ENCODE measurements around the gene SEM1.
A peak's percentile ranks its signal among the peaks of the same experiment; 100 is the strongest.
"Not testable (repeated sequence)": the region's sequence is repeated elsewhere in the genome, so short reads cannot be mapped to it uniquely, and the experiment has no call there.

SEM1 gene

DNA sequence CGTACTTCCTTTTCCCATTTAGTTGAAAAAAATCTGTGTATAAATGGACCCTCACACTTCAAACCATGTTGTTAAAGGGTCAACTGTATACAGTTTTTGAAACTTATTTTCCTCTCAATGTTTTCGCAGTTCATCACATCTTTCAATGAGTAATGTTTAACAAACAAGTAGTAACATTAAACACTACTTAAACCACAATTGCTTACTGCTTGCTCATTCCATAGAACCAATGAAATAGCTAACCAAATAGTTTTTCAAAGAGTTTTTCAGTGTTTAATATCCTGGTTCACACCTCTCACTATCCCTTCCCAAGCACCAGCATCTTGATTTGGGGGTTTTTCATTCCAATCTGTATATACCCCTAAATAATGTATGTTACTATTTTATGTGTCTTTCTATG lies 9.1 kb downstream of the SEM1 start:
- DNase-seq, result no peak

DNA sequence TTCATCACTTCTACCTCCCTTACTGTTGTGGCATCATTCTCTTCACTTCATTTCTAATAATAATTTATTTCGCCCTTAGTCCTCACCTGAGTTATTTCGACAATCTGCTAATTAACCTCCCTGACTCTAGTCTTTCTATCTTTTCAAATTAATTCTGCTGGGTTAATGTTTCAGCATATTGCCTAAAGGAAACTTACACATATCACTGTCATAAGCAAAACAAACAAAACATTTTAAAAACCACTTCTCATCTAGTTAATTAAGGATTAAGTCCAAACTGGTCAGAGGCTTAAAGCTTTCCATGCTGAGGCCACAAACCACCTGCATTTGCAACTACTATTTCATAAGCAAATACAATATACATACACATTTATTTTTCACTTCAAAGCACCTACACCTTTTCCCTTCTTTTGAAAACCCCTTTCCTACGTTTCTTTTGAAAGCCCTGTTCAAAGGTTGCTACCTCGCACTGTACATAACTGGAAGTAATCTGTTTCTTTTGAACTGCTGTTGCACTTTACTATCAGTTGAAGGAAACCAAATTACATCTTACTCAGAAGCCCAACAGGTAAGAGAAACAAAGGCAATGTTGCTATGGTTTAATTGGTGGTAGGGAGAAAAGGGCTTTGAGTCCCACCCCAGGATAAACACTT lies 10.3 kb downstream of the SEM1 start:
- DNase-seq, result no peak

GRCh38 chr7:96698449-96698848 lies 11.2 kb downstream of the SEM1 start:
- not testable (repeated sequence) for DNase-seq

DNA sequence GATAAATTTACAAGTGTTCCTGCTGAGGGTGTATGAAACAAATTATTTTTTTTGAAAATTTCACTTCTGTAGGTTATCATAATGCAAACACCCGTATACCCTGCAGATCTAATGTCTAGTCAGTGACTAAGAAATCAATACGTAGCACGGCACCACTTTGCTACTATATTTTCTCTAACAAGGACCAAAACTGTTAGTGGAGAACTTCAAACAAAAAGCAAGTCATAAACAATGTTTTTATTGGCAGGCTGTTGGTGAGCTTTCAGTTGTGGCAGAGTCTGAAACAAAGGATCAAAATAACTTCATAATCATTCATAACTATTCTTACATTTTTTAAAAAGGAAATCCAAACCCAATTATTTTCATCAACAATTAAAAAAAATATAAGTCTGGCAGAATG lies 11.8 kb downstream of the SEM1 start:
- DNase-seq, result no peak

DNA sequence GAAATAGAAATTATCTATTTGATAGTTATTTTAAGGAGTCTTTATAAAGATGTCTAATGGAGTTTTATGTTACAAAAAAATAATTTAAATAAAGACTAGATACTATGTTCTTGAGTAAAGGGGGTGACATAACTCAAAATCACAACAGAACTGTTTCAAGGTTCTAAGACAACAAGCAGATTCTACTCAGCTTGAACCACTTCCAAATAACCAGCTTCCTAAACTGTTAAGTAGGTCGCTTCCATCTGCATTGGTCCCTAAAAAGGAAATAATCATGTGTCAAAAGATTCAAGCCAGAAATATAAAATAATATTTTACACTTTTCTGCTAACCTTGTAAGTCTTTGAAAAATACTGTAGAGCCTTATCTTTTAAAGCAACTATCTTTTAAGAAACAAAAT lies 14.1 kb downstream of the SEM1 start:
- no peak for DNase-seq

GRCh38 chr7:96694082-96694481 lies 15.6 kb downstream of the SEM1 start:
- DNase-seq, result no peak

DNA sequence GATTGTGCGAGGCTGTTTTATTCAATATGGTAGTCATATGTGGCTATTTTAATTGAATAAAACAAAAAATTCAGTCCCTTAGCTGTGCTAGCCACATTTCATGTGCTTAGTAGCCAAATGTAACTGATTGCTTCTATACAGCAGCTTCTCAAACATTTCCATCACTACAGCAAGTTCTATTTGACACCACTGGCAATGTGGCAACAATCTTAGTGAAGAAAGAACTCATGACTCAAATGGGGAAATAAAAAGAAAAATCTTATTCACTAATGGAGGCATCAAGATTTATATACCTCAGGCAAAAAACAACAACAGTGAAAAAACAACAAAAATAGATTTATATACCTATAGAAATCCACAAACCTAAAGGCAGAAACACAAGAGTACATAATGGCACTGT lies 17.9 kb downstream of the SEM1 start:
- DNase-seq, result no peak

DNA sequence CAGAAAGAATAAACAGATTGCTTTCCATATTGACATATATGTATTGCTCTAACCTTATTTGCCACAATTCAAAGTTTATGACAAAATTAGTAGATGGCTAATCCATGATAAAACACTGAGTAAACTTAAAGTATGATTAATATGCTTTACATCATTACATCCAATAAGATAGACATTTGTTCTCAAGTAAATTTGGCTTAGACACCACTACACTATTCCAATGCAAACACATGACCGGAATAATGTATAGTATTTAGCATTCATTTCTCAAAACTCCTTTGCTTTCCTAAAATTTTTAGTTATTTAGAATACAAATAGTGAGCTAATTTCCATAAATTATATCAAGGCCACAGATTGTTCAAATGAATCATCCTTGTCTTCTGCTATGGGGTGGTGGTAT lies 20.2 kb downstream of the SEM1 start:
- no peak for DNase-seq

DNA sequence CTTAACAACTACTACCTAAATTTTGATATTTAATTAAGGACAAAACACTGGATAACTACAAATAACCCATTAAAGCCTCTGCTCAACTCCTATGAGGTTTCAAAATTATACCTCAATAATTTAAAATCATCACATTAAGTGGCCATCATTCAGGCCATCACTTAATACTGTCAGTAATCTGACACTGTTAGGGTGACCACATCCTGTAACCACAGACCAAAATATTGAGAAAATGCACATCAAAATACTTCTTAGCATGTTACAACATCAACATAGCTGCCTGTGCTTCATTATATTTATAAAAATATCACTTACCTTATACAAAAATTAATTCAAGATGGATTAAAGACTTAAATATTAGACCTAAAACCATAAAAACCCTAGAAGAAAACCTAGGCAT lies 23.3 kb downstream of the SEM1 start:
- peak in 1 of 2 donors; percentile 4 for DNase-seq

DNA sequence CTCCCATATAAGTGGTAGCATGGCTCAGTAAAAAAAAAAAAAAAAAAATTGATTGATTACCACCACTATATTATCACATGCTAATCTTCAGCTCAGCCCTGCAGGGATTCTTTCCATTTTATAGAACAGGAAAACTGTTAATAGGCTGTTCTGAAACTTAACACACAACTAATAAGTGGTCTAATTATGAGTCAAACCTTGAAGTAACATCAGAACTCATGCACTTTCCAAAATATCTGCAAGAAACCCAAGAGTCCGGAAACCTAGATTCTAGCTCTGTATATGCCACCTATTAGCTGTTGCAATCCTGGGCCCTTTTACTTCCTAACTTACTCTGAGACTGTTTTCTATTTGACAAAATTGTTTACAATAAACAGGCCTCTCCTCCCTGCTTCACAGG lies 23.9 kb downstream of the SEM1 start:
- no peak for DNase-seq

DNA sequence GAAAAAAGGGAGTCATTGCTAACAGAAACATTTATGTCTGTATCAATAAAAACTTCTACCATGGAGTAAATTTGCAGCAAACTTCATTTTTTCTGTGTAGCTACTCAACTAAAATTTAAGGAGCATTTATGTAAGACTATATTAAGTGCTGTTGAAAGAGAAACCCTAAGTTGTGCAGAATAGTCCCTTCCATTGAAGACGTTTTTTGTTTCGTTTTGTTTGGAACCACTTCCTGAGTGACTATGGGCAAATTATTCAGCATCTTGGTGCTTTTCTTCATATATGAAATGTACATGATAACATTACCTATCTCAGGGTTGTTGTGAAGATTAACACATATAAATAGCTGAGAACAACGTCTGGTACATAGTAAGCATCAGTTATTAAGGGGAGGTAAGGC lies 24.3 kb downstream of the SEM1 start:
- DNase-seq, result peak in 1 of 2 donors; percentile 13

GRCh38 chr7:96679886-96680285 lies 29.8 kb downstream of the SEM1 start:
- no peak for DNase-seq

- no peak for DNase-seq
These were observed 32.7 kb downstream of the SEM1 start for GRCh38 chr7:96676919-96677318.

- DNase-seq, result no peak
These were observed 34.1 kb downstream of the SEM1 start for GRCh38 chr7:96675548-96675947.

DNA sequence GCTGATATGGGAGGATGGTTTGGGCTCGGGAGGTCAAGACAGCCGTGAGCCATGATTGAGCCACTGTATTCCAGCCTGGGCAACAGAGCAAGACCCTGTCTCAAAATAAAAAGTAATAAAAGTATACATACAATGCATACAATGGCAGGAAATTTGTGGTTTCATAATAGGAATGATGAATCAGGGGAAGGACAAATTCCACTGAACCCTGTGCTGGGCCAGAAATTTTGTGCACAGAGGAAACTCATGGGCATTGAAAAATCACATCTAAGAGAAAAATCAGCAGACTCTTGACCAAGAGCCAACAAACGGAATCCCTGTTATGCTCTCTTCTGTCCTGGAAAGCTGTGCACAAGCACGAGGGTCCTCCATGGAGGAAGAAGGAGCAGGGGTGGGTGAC lies 35.1 kb downstream of the SEM1 start:
- no peak for DNase-seq

DNA sequence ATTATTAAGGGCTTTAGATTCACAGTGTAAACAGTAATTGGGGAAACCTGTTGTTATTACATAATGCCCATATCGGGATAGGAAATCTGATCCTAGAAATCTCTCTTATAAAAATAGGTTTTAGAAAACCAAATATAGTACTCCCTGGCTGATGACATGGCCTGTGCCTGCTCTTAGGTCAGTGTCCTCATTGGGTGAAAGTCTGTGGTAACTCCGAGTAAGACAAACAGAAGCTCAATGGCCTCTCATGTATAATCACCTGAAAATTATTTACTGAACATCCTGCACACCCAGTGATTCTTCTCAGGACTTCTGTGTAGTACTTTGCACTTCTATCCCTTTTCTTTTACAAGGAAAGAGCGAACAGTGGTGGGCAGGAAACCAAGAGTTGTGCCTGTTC lies 37.8 kb downstream of the SEM1 start:
- no peak for DNase-seq

DNA sequence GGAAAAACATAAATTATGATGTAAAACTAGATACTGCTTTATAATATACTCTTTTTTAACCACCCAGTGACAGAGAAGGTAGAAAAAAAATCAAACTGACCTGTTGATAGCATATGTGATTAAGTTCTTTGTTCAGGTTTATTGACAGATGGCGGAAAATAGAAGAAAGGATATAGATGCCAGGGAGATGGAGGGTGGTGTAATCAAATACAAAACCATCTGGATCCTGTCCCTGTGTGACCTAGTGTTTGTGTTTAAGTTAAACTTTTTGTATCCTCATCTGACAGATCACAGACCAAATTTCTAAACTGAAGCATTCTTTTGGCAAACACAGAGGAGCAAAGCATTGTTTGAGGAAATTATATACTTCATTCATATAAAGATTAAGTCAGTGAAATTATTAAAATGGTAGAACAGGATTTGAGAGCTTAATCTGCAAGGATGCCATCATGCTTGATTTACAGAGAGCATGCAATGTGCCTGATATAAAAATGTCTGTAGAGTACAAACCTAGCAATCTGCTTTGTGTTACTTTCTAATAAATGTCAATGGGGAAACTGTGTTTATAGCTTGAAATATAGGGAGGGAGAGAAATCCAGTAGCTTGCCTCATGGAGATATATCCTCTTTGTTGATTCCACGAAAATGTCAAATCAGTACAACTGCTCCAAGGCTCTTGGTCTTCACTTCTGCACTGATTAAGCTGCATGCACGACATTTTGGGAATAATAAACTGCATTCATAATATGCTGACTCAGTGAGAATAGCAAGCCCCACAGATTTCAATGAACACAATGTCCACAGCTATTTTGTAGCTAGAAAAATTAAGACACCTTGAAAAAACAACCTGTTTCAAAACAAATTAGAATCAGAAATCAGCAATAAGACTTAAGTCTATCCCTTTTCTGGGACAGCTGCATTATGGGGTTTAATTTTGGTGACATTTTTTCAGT lies 39.0 kb downstream of the SEM1 start:
- no peak for DNase-seq

GRCh38 chr7:96669812-96670211 lies 39.8 kb downstream of the SEM1 start:
- no peak for DNase-seq

GRCh38 chr7:96667026-96667425 lies 42.6 kb downstream of the SEM1 start:
- no peak for DNase-seq

- no peak for DNase-seq
These were observed 44.0 kb downstream of the SEM1 start for GRCh38 chr7:96665689-96666088.

DNA sequence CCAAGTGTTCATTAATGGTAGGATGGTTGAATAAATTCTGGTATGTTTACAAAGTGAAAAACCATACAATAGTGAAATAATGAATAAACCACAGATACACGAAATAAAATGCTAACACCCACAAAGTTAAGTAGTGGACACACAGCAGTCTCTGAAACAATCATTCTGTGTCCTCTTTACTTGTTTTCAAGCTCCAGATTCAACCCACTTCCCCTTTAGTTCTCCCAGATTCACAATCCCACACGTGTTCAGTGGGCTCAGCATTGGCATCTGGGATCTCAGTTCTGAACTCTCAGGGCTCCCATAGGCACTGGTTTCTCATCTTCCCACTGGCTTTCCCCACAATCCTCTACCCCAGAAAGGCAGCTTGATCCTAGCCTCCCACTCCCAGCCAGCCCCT lies 44.9 kb downstream of the SEM1 start:
- no peak for DNase-seq

DNA sequence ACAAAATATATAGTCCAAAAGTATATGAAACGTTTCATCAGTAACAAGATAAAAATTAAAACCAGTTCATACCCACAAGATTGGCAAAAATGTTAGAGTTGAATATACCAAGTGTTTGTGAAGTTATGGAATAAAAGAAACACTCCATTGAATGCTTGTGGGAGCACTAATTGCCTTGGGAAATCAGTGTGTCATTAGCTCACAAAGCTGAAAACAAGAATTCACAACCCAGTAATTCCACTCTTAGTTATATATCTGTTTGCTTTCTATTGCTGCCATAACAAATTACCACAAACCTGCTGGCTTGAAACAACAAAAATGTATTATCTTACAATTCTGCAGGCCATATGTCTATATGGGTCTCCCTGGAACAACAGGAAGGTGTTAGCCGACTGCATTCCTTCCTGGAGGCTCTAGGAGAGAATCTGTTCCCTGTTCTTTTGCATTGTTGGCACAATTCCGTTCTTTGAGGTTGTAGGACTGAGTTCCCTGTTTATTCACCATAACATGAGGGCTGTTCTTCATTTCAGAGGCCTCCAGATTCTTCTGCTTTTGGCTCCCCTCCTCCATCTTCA lies 45.7 kb downstream of the SEM1 start:
- DNase-seq, result no peak

GRCh38 chr7:96663457-96663856 lies 46.2 kb downstream of the SEM1 start:
- no peak for DNase-seq

- not testable (repeated sequence) for DNase-seq
These were observed 47.5 kb downstream of the SEM1 start for GRCh38 chr7:96662151-96662550.
